Stimulated activated naive CD8-positive, alpha-beta T cell treated with anti-CD3 and anti-CD28 coated beads, Interleukin-15, Interleukin-2, amounts not matched to agents 100 ng/mL and 50 ng/mL, for 24 hours (primary cell): ENCODE measurements around the gene KLRC1.
"Not testable (repeated sequence)": the region's sequence is repeated elsewhere in the genome, so short reads cannot be mapped to it uniquely, and the experiment has no call there.

Experiments used
- H3K27ac Mint-ChIP-seq: one replicate; pipeline ENCODE4 v1.8.0; 2021; ENCODE audit warnings: mild to moderate bottlenecking, mixed read lengths
- H3K27me3 Mint-ChIP-seq: one replicate; pipeline ENCODE4 v1.8.0; 2021; ENCODE audit warnings: mixed read lengths
- H3K36me3 Mint-ChIP-seq: one replicate; pipeline ENCODE4 v1.8.0; 2021; ENCODE audit warnings: low read depth, mixed read lengths
- H3K4me1 Mint-ChIP-seq: one replicate; pipeline ENCODE4 v1.8.0; 2021; ENCODE audit warnings: low read depth, mixed read lengths
- H3K4me3 Mint-ChIP-seq: one replicate; pipeline ENCODE4 v1.8.0; 2021; ENCODE audit warnings: mild to moderate bottlenecking, mixed read lengths
- H3K9me3 Mint-ChIP-seq: one replicate; pipeline ENCODE4 v1.8.0; 2021; ENCODE audit warnings: mixed read lengths

Gene KLRC1

DNA sequence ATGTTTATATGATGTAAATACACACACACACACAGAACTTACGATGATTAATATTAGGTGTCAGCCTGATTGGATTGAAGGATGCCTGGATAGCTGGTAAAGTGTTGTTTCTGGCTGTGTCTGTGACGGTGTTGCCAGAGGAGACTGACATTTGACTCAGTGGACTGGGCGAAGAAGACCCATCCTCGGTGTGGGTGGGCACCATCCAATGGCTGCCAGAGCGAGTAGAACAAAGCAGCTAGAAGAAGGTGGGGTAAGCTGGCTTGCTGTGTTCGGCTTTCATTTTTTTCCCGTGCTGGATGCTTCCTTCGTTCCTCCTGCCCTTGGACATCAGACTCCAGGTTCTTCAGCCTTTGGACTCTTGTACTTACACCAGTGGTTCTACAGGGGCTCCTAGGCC, 12.0 kb downstream of the KLRC1 start:
- H3K4me1 Mint-ChIP-seq, H3K27me3 Mint-ChIP-seq, H3K9me3 Mint-ChIP-seq, H3K4me3 Mint-ChIP-seq, H3K27ac Mint-ChIP-seq, H3K36me3 Mint-ChIP-seq: not testable (repeated sequence)

DNA sequence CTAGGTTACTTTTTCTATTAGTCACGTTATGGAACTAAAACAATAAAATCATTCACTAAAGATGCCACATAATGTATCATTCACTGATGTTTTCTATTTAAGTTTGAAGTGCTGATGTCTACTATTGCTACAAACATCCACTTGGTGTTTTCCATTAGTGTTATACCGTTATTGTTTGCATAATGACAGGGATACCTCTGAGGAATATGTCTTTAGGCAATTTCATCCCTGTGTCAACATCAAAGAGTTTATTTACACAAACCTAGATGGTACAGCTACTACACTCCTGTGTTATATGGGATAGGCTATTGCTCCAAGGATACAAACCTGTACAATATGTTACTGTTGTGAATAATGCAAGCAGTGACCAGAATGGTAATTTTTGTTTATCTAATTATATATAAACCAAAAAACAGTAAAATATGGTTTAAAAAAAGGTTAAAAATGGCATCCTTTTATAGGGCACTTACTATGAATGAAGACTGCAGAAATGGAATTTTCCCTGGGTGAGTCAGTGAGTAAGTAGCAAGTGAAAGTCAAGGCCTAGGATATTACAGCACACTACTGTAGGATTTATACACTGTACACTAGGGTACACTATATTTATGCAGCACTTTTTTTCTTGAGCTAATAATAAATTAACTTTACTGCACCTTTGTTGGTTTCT, 13.4 kb downstream of the KLRC1 start:
- H3K4me1 Mint-ChIP-seq, result peaks cover 14% of the 10 kb centered on the region
- H3K27me3 Mint-ChIP-seq, H3K27ac Mint-ChIP-seq, H3K36me3 Mint-ChIP-seq, H3K4me3 Mint-ChIP-seq, H3K9me3 Mint-ChIP-seq: not testable (repeated sequence)

DNA sequence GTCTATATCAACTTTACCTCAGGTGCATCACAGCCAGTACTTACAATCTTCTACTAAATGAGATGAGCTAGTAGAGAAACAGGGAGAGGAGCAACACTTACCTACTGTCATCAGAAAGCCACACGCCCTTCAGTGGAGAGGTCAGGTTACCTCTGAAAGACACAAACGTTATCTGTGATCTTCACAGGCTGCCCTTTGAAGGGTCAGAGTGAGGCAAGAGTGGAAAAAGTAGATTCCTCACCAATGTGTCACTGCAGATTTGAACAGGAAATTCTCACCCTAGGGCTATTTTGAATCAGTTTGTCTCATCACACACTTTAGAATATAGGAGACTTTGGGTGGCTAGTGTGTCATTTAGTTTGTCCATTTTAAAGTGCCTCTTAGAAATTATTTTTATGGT, 15.6 kb downstream of the KLRC1 start:
- not testable (repeated sequence) for H3K9me3 Mint-ChIP-seq, H3K36me3 Mint-ChIP-seq, H3K27me3 Mint-ChIP-seq, H3K27ac Mint-ChIP-seq, H3K4me3 Mint-ChIP-seq
- peaks cover 14% of the 10 kb centered on the region for H3K4me1 Mint-ChIP-seq

DNA sequence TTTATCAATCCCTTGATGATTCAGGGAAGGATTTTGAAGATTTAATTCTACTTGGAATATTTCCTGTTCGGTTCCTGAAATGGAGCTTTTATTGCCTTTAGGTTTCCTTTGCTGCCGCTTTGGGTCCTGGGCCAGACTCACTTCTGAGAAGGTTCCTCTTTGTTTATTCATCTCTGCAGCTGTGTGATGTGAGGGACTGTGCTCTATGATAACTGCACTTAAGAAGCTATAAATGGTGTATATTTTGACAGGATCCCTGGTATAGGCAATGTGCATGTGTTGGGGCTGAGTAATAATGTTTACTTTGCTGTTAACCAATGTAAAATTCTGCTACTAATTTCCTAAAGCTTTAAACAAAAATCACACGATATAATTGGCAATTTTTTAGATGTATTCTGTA, 17.4 kb downstream of the KLRC1 start, which contains the start of gene KLRC2:
TSS of gene KLRC2 (minus strand) at position 195 of the 400 bp plus-strand sequence. CDS start at position 171, 24 bp downstream.
- not testable (repeated sequence) for H3K9me3 Mint-ChIP-seq, H3K27ac Mint-ChIP-seq, H3K27me3 Mint-ChIP-seq, H3K36me3 Mint-ChIP-seq
- H3K4me1 Mint-ChIP-seq, result peaks cover 14% of the 10 kb centered on the region
- peak within 1 kb of the TSS; percentile 6 for H3K4me3 Mint-ChIP-seq

- not testable (repeated sequence) for H3K4me3 Mint-ChIP-seq, H3K27ac Mint-ChIP-seq, H3K4me1 Mint-ChIP-seq, H3K36me3 Mint-ChIP-seq, H3K27me3 Mint-ChIP-seq, H3K9me3 Mint-ChIP-seq
Observed at GRCh38 chr12:10430623-10431022, 22.6 kb downstream of the KLRC1 start.

GRCh38 chr12:10425938-10426337, 27.2 kb downstream of the KLRC1 start:
- H3K27ac Mint-ChIP-seq, H3K27me3 Mint-ChIP-seq, H3K36me3 Mint-ChIP-seq, H3K9me3 Mint-ChIP-seq, H3K4me3 Mint-ChIP-seq, H3K4me1 Mint-ChIP-seq: not testable (repeated sequence)

- not testable (repeated sequence) for H3K9me3 Mint-ChIP-seq, H3K27me3 Mint-ChIP-seq, H3K36me3 Mint-ChIP-seq, H3K4me1 Mint-ChIP-seq, H3K27ac Mint-ChIP-seq, H3K4me3 Mint-ChIP-seq
Observed at GRCh38 chr12:10424260-10424899, 28.8 kb downstream of the KLRC1 start.

GRCh38 chr12:10422159-10422558, 31.0 kb downstream of the KLRC1 start:
- not testable (repeated sequence) for H3K27ac Mint-ChIP-seq, H3K36me3 Mint-ChIP-seq, H3K4me3 Mint-ChIP-seq, H3K27me3 Mint-ChIP-seq, H3K9me3 Mint-ChIP-seq
- peaks cover 13% of the 10 kb centered on the region for H3K4me1 Mint-ChIP-seq

GRCh38 chr12:10420334-10420733, 32.8 kb downstream of the KLRC1 start, which contains the start of gene KLRC3:
KLRC3 (minus strand) TSS chr12:10420595; CDS start chr12:10420550, 45 bp downstream.
- not testable (repeated sequence) for H3K36me3 Mint-ChIP-seq, H3K27me3 Mint-ChIP-seq, H3K9me3 Mint-ChIP-seq, H3K27ac Mint-ChIP-seq
- peaks cover 13% of the 10 kb centered on the region for H3K4me1 Mint-ChIP-seq
- peak within 1 kb of the TSS; percentile 68 for H3K4me3 Mint-ChIP-seq

DNA sequence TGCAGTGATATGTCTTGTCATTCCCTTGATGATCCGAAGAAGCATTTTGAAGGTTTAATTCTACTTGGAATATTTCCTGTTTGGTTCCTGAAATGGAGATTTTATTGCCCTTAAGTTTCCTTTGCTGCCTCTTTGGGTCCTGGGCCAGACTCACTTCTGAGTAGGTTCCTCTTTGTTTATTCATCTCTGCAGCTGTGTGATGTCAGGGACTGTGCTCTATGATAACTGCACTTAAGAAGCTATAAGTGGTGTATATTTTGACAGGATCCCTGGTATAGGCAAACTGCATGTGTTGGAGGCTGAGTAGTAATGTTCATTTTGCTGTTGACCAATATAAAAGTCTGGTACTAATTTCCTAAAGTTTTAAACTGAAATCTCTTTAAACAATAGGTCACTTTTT, 43.8 kb downstream of the KLRC1 start, which contains the start of gene KLRC4:
TSS of gene KLRC4 (minus strand) at position 366 of the 400 bp plus-strand sequence. CDS start at position 184, 182 bp downstream.
- H3K4me3 Mint-ChIP-seq, result peak within 1 kb of the TSS; percentile 92
- H3K27ac Mint-ChIP-seq, result peak within 1 kb of the TSS; percentile 91
- no peaks in the 10 kb centered on the region for H3K27me3 Mint-ChIP-seq
- H3K4me1 Mint-ChIP-seq, result peaks cover 44% of the 10 kb centered on the region
- peaks cover 41% of the 10 kb centered on the region for H3K36me3 Mint-ChIP-seq
- no peaks in the 10 kb centered on the region for H3K9me3 Mint-ChIP-seq

GRCh38 chr12:10408842-10409241, 44.3 kb downstream of the KLRC1 start:
- peaks cover 40% of the 10 kb centered on the region for H3K36me3 Mint-ChIP-seq
- no peaks in the 10 kb centered on the region for H3K27me3 Mint-ChIP-seq
- no peaks in the 10 kb centered on the region for H3K9me3 Mint-ChIP-seq
- peak overlapping the region; percentile 92 for H3K4me3 Mint-ChIP-seq
- H3K4me1 Mint-ChIP-seq, result peaks cover 48% of the 10 kb centered on the region
- H3K27ac Mint-ChIP-seq, result peak overlapping the region; percentile 91

GRCh38 chr12:10406725-10407124, 46.5 kb downstream of the KLRC1 start:
- Mint-ChIP-seq H3K27me3 (no peaks in the 10 kb centered on the region), H3K4me1 (peaks cover 60% of the 10 kb centered on the region), H3K9me3 (no peaks in the 10 kb centered on the region), H3K27ac (peak overlapping the region; percentile 97), H3K36me3 (peaks cover 35% of the 10 kb centered on the region), H3K4me3 (peak overlapping the region; percentile 88)

GRCh38 chr12:10405294-10405693, 47.9 kb downstream of the KLRC1 start:
- Mint-ChIP-seq H3K36me3 (peaks cover 43% of the 10 kb centered on the region), H3K9me3 (no peaks in the 10 kb centered on the region), H3K4me1 (peaks cover 64% of the 10 kb centered on the region), H3K27me3 (no peaks in the 10 kb centered on the region), H3K4me3 (peak overlapping the region; percentile 78), H3K27ac (peak overlapping the region; percentile 87)

DNA sequence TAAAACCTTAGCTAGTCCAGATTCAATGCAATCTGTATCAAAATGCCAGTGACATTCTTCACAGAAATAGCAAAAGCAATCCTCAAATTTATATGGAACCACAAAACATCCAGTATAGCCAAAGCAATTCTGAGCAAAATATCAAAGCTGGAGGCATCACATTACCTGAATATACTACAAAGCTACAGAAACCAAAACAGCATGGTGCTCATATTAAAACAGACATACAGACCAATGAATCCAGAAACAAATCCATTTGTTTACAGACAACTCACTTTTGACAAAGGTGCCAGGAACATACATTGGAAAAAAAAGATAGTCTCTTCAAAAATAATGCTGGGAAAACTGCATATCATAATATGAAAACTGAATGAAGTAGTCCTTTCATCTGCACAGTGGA, 48.4 kb downstream of the KLRC1 start:
- Mint-ChIP-seq H3K4me3 (peak overlapping the region; percentile 78), H3K27ac (peak overlapping the region; percentile 87), H3K36me3 (peaks cover 47% of the 10 kb centered on the region), H3K9me3 (no peaks in the 10 kb centered on the region), H3K4me1 (peaks cover 66% of the 10 kb centered on the region), H3K27me3 (no peaks in the 10 kb centered on the region)

GRCh38 chr12:10400829-10401228, 52.3 kb downstream of the KLRC1 start:
- peaks cover 37% of the 10 kb centered on the region for H3K36me3 Mint-ChIP-seq

GRCh38 chr12:10398168-10398567, 55.0 kb downstream of the KLRC1 start:
- H3K4me3 Mint-ChIP-seq, result peak overlapping the region; percentile 73
- H3K4me1 Mint-ChIP-seq, result peaks cover 84% of the 10 kb centered on the region
- H3K27ac Mint-ChIP-seq, result peak overlapping the region; percentile 85
- peaks cover 24% of the 10 kb centered on the region for H3K36me3 Mint-ChIP-seq
- H3K27me3 Mint-ChIP-seq, result no peaks in the 10 kb centered on the region
- H3K9me3 Mint-ChIP-seq, result no peaks in the 10 kb centered on the region

More at GRCh38 chr12:10400829-10401228, 52.3 kb downstream of the KLRC1 start:
- Mint-ChIP-seq H3K27ac (peak overlapping the region; percentile 58), H3K4me1 (peaks cover 79% of the 10 kb centered on the region), H3K27me3 (no peaks in the 10 kb centered on the region), H3K4me3 (peak overlapping the region; percentile 68), H3K9me3 (no peaks in the 10 kb centered on the region)
